Measurements from ENCODE around the gene TGFBR3. TPM values are rescaled to one million over a fixed set of nuclear protein-coding genes. Genes with fewer than 3 reads are reported as not detected.
"Not testable (repeated sequence)": the region's sequence is repeated elsewhere in the genome, so short reads cannot be mapped to it uniquely, and the experiment has no call there.

Gene TGFBR3
- total RNA-seq, 2 experiments from 2014 or later = 3.7 to 4.0 TPM

DNA sequence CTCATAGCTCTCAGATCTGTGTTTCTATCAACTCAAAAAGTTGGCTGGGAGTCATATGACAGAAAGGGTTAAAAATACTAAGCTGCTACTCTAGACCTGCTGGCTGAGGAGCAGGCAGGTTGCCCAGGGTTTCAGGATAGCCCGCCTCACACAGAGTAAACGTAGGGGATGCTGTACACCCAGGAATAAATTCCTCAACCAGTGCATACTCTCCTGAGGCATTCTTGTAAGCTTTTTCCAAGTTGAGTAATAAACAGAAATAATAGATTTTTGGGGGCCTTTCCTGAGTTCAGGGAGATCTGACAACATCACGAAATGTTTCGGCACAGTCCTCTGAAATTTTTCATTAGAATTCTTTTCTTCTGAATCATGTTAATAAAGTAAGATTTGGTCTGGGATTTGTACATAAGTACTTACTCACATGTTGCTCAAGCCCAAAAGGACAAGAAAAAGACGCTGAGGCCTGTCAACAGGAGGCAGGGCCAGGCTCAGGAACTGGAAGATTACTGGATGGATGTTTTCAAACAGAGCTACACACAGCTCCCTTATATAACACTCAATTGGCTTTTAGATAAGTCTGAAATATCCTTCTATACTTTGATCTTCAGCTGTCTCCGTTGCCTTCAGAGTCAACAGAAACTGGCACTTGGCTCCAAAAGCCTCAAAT, 41.0 kb downstream of the TGFBR3 start:
- Mint-ChIP-seq H3K36me3 (ENCODE audit: low read depth) (peaks cover 3% of the 10 kb centered on the region), H3K4me1 (ENCODE audit: low read depth) (no peaks in the 10 kb centered on the region), H3K27me3 (ENCODE audit: low read depth) (peaks cover 4% of the 10 kb centered on the region), H3K4me3 (no peak overlapping the region), H3K27ac (no peak overlapping the region), H3K9me3 (ENCODE audit: insufficient read depth) (no peaks in the 10 kb centered on the region)
- DNase-seq (no peak), ATAC-seq (no peak)
- ChIA-PET CTCF (no interaction called here), POLR2A (no interaction called here)

DNA sequence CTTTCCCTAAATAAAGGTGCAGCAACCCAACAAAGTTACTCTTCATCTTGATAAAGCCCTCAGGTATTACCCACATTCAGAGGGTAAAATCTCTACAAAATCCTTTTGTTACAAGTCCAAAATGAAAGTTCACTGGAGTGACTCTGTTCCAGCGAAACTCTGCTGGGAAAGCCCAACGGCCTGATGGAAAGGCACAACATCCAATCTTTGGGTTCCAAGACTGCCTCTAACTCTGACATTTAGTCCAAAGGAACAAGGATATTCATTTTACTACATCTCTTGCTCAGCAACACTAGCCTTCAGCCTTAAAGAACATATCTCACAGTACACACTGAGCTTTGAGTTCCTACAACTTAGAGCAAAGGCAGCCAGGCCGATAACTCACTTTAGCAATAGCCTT, 42.1 kb downstream of the TGFBR3 start:
- ATAC-seq (no peak), DNase-seq (no peak)
- peaks cover 3% of the 10 kb centered on the region for H3K36me3 Mint-ChIP-seq (ENCODE audit: low read depth)
- no peaks in the 10 kb centered on the region for H3K4me1 Mint-ChIP-seq (ENCODE audit: low read depth)
- H3K9me3 Mint-ChIP-seq (ENCODE audit: insufficient read depth) = no peaks in the 10 kb centered on the region
- CTCF ChIA-PET = no interaction called here
- H3K27ac Mint-ChIP-seq = no peak overlapping the region
- peaks cover 4% of the 10 kb centered on the region for H3K27me3 Mint-ChIP-seq (ENCODE audit: low read depth)
- POLR2A ChIA-PET = no interaction called here
- H3K4me3 Mint-ChIP-seq = no peak overlapping the region

DNA sequence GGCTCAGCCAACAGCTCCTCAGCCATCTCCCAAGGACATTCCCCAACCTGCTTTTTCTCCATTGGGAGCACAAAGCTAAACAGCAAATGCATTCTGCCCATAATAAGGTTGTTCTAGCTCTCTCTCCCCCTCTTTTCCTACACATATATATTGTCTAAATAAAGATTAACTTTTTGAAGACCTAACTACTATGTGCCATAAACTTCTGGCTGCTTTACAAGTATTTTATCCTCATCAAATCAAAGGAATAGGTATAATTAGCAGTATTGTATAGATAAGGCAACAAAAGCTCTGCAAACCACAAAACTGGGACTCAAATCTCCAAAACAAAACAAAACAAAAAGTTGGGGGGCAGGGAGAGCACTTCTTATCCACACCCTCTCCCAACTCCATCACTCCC, 43.4 kb downstream of the TGFBR3 start:
- H3K4me1 Mint-ChIP-seq (ENCODE audit: low read depth) = no peaks in the 10 kb centered on the region
- H3K36me3 Mint-ChIP-seq (ENCODE audit: low read depth) = peaks cover 3% of the 10 kb centered on the region
- no peaks in the 10 kb centered on the region for H3K9me3 Mint-ChIP-seq (ENCODE audit: insufficient read depth)
- DNase-seq (no peak), ATAC-seq (no peak)
- ChIA-PET POLR2A (no interaction called here), CTCF (no interaction called here)
- H3K27me3 Mint-ChIP-seq (ENCODE audit: low read depth) = peaks cover 7% of the 10 kb centered on the region
- H3K4me3 Mint-ChIP-seq = no peak overlapping the region
- H3K27ac Mint-ChIP-seq = no peak overlapping the region

DNA sequence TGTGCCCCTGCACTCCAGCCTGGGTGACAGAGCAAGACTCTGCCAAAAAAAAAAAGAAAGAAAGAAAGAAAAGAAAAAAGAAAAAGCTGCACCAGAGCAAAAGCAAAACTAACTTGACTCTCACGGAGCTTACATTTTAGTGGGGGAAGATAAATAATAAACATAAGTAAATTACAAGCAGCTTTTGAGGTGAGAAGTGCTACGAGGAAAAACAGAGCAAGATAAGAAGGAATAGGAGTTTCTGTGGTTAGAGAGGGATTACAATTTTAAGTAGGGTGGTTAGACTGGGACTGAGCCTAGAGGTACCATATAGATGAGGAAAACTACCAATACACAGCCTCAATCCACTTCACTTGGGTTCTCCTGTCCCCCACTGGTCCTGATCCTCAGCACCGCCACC, 43.9 kb downstream of the TGFBR3 start:
- Mint-ChIP-seq H3K27me3 (ENCODE audit: low read depth) (peaks cover 7% of the 10 kb centered on the region), H3K27ac (no peak overlapping the region), H3K4me3 (no peak overlapping the region), H3K36me3 (ENCODE audit: low read depth) (peaks cover 3% of the 10 kb centered on the region), H3K9me3 (ENCODE audit: insufficient read depth) (no peaks in the 10 kb centered on the region), H3K4me1 (ENCODE audit: low read depth) (no peaks in the 10 kb centered on the region)
- DNase-seq = no peak
- no peak for ATAC-seq
- ChIA-PET CTCF (no interaction called here), POLR2A (no interaction called here)

DNA sequence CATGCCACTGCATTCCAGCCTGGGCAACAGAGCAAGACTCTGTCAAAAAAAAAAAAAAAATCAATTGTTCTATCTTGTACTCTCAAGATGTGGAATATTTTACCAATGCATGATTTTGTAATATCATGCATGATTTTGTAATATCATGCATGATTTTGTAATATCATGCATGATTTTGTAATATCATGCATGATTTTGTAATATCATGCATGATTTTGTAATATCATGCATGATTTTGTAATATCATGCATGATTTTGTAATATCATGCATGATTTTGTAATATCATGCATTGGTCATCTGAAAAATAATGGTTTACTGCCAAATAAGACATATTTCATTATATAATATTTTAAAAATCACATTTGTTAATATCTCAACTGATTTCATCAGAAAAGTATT, 45.7 kb downstream of the TGFBR3 start:
- H3K27ac Mint-ChIP-seq; H3K27me3 Mint-ChIP-seq (ENCODE audit: low read depth); DNase-seq; ATAC-seq; CTCF ChIA-PET; POLR2A ChIA-PET; H3K4me1 Mint-ChIP-seq (ENCODE audit: low read depth); H3K36me3 Mint-ChIP-seq (ENCODE audit: low read depth); H3K9me3 Mint-ChIP-seq (ENCODE audit: insufficient read depth); H3K4me3 Mint-ChIP-seq: not testable (repeated sequence)

DNA sequence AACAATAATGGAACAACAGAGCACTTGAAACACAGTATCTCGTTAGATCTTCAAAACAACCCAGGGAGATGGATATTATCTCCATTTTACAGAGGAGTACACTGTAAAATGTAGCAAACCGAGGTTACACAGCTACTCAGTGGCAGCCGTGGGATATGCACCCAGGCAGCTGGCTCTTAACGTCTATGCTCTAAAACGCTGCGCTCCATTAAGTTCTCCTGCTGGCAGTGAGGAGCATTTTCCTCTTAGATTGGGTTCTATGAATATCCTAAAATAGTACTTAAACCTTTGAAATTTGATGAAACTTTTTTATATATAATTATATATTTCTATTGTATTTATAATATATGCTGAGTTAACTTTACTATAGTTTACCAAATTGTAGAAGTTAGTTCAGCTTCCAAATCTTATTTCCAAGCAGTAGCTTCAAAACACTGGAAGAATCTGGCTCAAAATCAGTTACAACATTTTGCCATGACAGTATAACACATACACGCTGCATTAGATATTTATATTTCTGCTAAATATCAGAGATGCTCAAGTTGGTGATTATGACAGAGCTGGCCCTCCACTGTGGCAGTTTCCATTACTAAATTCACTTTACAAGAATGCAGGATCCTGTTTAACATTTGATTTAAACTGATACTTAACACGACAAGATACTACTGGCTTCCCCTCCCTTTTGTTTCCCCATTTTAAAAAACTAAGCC, 49.5 kb downstream of the TGFBR3 start:
- H3K4me1 Mint-ChIP-seq (ENCODE audit: low read depth) = no peaks in the 10 kb centered on the region
- CTCF ChIA-PET = no interaction called here

DNA sequence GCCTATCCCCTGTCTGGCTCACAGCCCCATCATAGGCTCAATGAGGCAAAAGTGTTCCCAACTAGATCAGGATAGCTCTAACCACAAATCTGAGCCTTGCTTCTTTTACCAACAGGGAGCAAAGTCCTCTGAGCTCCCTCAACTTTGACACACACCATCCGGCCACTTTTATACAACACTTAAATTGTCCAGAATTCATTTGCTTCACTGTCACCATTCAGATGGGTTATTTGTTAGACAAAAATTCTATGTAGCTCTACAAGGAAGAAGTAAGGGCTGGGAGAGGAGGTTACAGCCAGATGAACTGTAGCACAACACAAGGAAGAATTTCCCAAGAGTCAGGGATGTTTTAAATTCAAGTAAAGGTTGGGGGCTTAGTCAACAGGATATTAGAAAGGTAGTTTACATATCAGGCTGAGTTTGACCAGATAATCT, 50.8 kb downstream of the TGFBR3 start:
- Mint-ChIP-seq H3K27me3 (ENCODE audit: low read depth) (peaks cover 4% of the 10 kb centered on the region), H3K9me3 (ENCODE audit: insufficient read depth) (no peaks in the 10 kb centered on the region), H3K36me3 (ENCODE audit: low read depth) (no peaks in the 10 kb centered on the region), H3K4me3 (no peak overlapping the region), H3K27ac (no peak overlapping the region), H3K4me1 (ENCODE audit: low read depth) (peaks cover 9% of the 10 kb centered on the region)
- ChIA-PET CTCF (interaction anchor here (0.9 kb wide), 1 partner anchor 35 kb away, joined by 3 read pairs; no protein-coding TSS in a partner anchor), POLR2A (no interaction called here)
- ATAC-seq (no peak), DNase-seq (no peak)

More for the DNA sequence above, 49.5 kb downstream of the TGFBR3 start:
- no peak for ATAC-seq
- no peak for DNase-seq
- Mint-ChIP-seq H3K36me3 (ENCODE audit: low read depth) (no peaks in the 10 kb centered on the region), H3K27me3 (ENCODE audit: low read depth) (peaks cover 4% of the 10 kb centered on the region), H3K4me3 (no peak overlapping the region), H3K27ac (no peak overlapping the region), H3K9me3 (ENCODE audit: insufficient read depth) (no peaks in the 10 kb centered on the region)
- POLR2A ChIA-PET = no interaction called here

DNA sequence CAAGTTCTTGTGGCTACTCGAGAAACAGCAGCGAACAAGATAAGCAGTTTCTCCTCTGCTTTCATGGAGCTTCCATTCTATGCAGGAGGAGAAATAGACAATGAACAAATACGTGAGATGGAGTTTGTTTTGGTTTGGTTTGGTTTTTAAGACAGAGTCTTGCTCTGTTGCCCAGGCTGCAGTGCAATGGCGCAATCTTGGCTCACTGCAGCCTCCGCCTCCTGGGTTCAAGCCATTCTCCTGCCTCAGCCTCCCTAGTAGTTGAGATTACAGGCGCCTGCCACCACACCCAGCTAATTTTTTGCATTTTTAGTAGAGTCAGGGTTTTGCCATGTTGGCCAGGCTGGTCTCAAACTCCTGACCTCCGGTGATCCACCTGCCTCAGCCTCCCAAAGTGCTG, 51.4 kb downstream of the TGFBR3 start:
- H3K36me3 Mint-ChIP-seq (ENCODE audit: low read depth); POLR2A ChIA-PET: not testable (repeated sequence)

DNA sequence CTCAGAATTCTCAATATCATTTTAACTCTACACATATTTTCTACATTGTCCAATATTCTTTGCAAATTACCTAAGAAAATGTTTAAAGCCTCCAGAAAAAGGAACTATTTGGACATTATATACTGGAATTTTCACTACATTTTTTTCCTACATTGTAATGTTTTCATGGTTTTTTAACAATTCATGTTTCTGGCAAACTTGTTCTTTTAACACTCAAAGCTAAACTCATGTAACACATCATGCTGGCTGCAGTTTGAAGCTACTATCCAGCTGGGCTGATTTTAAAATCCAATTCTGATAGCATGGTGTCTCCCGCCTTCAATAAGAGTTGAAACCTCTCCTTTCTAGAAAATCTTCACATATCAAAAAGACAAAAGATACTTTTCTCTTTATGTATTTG, 52.0 kb downstream of the TGFBR3 start:
- ATAC-seq = no peak
- Mint-ChIP-seq H3K27me3 (ENCODE audit: low read depth) (peaks cover 4% of the 10 kb centered on the region), H3K27ac (no peak overlapping the region), H3K9me3 (ENCODE audit: insufficient read depth) (no peaks in the 10 kb centered on the region), H3K4me1 (ENCODE audit: low read depth) (peaks cover 9% of the 10 kb centered on the region), H3K4me3 (no peak overlapping the region), H3K36me3 (ENCODE audit: low read depth) (no peaks in the 10 kb centered on the region)
- ChIA-PET POLR2A (no interaction called here), CTCF (interaction anchor here (0.9 kb wide), 1 partner anchor 309 kb away, joined by 3 read pairs; no protein-coding TSS in a partner anchor)
- DNase-seq = no peak

More for the DNA sequence above, 51.4 kb downstream of the TGFBR3 start:
- not testable (repeated sequence) for H3K27ac Mint-ChIP-seq; H3K27me3 Mint-ChIP-seq (ENCODE audit: low read depth); H3K9me3 Mint-ChIP-seq (ENCODE audit: insufficient read depth); H3K4me3 Mint-ChIP-seq; H3K4me1 Mint-ChIP-seq (ENCODE audit: low read depth); ATAC-seq; DNase-seq
- CTCF ChIA-PET = interaction anchor here (0.9 kb wide), 2 partner anchors 36 to 310 kb away, joined by 3 read pairs; no protein-coding TSS in a partner anchor

DNA sequence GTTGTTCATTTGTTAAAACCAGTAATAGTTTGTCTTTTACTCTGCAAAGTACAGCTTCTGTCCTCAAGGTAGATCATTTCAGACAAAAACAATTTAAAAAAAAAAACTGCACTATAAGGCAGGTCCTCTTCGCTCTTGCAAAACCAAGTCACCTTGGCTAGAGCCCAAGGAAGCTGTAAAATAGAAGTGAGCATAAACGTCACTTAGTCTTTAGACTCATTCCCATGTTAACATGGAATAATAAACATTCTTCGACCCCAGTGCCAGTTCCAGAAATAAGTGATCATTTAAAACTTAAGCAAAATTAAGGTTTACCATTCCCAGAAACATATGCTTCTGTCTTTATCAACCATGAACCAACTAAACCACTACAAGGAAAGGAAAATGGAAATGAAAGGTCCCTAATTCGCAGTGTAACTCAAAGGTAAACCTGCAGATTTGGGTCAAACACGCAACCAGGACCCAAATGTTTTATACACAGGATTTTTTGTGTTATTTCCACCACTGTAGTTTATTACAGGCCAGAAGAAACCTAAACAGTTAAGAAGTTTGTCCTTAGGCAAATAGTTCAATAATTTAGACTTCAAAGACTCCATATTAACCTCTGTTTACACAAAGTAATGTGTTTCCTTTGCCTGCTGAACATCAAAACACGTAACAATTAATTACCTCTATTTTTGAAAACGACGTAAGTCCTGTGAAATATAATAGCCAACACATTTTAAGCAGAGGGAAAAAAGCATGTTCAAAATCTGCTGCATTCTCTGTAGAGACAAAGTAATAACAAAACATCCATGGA, 54.6 kb downstream of the TGFBR3 start:
- ATAC-seq = no peak
- POLR2A ChIA-PET = interaction anchor here (0.7 kb wide), 1 partner anchor 103 kb away, joined by 3 read pairs; no protein-coding TSS in a partner anchor
- no peaks in the 10 kb centered on the region for H3K36me3 Mint-ChIP-seq (ENCODE audit: low read depth)
- no peaks in the 10 kb centered on the region for H3K9me3 Mint-ChIP-seq (ENCODE audit: insufficient read depth)
- no peak overlapping the region for H3K27ac Mint-ChIP-seq
- CTCF ChIA-PET = no interaction called here
- peaks cover 9% of the 10 kb centered on the region for H3K4me1 Mint-ChIP-seq (ENCODE audit: low read depth)
- peaks cover 6% of the 10 kb centered on the region for H3K27me3 Mint-ChIP-seq (ENCODE audit: low read depth)
- H3K4me3 Mint-ChIP-seq = no peak overlapping the region
- DNase-seq = no peak

DNA sequence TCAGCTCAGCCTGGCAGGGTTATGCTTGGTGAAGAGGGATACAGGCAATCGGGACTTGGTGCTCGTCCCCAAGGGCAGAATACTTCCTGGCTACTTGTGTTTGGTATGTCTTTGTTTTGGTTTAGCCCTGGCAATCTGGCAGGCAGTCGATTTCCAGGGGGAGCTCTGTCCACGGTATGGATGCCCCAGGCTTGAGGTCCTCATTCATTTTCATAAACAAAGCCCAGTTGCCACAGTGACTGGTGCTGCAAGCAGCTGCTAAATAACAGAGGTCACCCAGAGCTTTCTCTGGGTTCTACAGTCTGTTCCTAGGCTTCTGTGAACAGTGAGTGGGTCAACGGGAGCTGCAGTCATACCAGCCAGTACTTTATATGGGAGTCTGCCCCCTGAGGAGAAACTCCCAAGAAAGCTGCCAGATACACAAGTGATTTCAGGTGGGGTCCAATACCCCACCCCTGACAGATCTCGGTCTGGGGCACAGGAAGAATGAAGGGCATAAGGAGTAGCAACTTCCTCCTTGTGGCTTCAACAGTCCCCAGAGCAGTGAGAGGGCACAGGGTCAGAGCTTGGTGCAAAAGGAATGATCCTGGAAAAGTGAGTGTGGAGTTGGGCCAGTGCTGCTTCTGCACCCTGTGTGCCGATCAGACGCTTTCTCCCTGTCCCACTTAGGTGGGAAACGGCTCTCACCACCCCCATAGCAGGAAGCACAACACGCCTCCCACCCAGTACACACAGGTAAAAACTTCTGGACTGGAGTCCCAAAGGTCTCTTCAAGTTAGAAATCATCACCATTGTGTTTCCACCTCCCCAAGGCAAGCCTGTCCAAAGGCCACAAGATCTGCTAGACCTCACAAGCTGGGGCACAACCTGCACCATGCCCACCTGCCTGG, 55.5 kb downstream of the TGFBR3 start:
- DNase-seq = no peak
- peaks cover 5% of the 10 kb centered on the region for H3K27me3 Mint-ChIP-seq (ENCODE audit: low read depth)
- CTCF ChIA-PET = no interaction called here
- peaks cover 9% of the 10 kb centered on the region for H3K4me1 Mint-ChIP-seq (ENCODE audit: low read depth)
- no peak overlapping the region for H3K27ac Mint-ChIP-seq
- H3K36me3 Mint-ChIP-seq (ENCODE audit: low read depth) = no peaks in the 10 kb centered on the region
- H3K9me3 Mint-ChIP-seq (ENCODE audit: insufficient read depth) = no peaks in the 10 kb centered on the region
- POLR2A ChIA-PET = interaction anchor here (0.7 kb wide), 1 partner anchor 102 kb away, joined by 3 read pairs; no protein-coding TSS in a partner anchor
- no peak overlapping the region for H3K4me3 Mint-ChIP-seq
- no peak for ATAC-seq
